ENCODE data around the gene SLC25A18.

DNA sequence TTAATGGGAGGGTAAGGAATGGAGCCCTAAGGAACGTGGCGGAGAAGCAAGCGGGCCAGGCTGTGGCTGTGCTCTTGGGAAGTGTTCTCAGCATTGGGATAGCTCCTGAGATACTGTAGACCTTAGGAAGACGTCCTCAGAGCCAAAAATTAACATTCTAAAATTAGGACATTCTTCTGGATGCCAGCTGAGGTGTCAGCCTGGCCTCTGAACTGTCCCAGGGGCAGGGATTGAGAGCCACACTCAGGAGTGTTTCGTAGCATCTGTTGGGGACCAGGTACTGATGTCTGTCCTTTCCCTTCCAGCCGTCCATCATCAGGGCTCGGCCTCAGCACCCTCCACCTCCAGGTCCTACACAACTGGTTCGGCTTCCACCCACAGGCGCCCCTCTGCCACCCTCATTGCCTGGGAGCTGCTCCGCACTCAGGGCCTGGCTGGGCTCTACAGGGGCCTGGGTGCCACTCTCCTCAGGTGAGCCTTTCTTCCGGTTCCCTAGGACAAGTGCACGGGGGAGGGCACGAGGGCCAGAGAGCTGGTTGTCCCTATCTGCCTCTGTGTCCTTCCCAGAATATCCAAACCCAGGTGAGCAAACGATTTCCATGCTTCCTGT, 23.6 kb downstream of the SLC25A18 start:
- TF ChIP-seq ELF4 (IDR thresholded peaks at IDR 0.05) (no peak), L3MBTL2 (conservative IDR thresholded peaks at IDR 0.05) (no peak), ARNT (IDR thresholded peaks at IDR 0.05) (no peak), FOXM1 (IDR thresholded peaks at IDR 0.05; ENCODE audit: borderline replicate concordance) (no peak), ZNF384 (IDR thresholded peaks at IDR 0.05) (no peak), FOXA1 (IDR thresholded peaks at IDR 0.05) (no peak), SP1 (IDR thresholded peaks at IDR 0.05) (no peak), CTBP1 (IDR thresholded peaks at IDR 0.05; ENCODE audit: borderline replicate concordance) (no peak), HDGF (IDR thresholded peaks at IDR 0.05; ENCODE audit: borderline replicate concordance) (no peak), FOXK2 (IDR thresholded peaks at IDR 0.05) (no peak), TARDBP (IDR thresholded peaks at IDR 0.05) (no peak), SUZ12 (IDR thresholded peaks at IDR 0.05) (no peak)
